HG03159 (cell line): ENCODE measurements around the gene ROMO1.

Experiments used
- ATAC-seq: cut with Tn5 transposase; IDR thresholded peaks from one replicate; pipeline ENCODE4 v1.9.1; 2021; ENCODE audit warnings: mild to moderate bottlenecking, moderate library complexity; ENCODE audit not compliant: unreplicated experiment

The ROMO1 gene

GRCh38 chr20:35699127-35699956 lies at the start of gene ROMO1, which contains the start of gene NFS1:
Gene ROMO1, plus strand, starts transcription at chr20:35699405. Its CDS starts 228 bp downstream, at chr20:35699633.
Gene NFS1, minus strand, starts transcription at chr20:35699352. Its CDS starts 64 bp downstream, at chr20:35699288.
- ATAC-seq: peak; percentile 73

DNA sequence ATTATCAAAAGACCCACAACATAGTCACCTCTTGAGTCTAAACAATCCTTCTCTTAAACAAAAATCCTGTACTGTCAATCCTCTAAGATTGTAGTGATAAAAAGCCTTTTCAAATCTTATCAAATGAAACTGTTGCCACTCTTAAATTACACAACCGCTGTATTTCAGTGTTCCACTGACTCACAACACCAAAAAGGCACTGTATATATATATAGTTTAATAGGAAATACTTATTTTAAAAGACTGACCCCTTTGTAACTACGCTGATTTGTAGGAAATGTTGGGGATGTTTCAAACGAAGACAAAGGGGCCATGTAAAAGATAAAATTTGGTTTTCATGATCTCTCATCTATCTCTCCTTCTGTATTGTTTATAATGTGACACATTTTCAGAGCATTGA lies 48.6 kb upstream of the ROMO1 start:
- ATAC-seq: no peak

GRCh38 chr20:35651958-35652357 lies 47.2 kb upstream of the ROMO1 start:
- no peak for ATAC-seq

GRCh38 chr20:35652641-35653429 lies 46.4 kb upstream of the ROMO1 start:
- no peak for ATAC-seq

DNA sequence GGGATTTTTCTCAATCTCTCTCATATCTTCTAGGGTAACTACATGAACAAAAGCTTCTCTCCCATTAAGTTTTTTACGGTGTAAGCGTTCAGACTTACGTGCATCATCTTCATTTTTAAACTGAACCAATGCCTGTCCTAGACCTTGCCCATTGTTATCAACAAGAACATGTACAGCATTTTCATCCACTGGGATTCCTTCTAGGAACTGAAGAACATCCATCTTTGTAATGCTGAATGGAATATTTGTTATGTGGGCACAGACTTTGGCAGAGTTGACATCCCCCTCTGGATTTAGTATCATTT lies 45.8 kb upstream of the ROMO1 start:
- ATAC-seq: no peak

- ATAC-seq: no peak
Observed at GRCh38 chr20:35653893-35654292, 45.3 kb upstream of the ROMO1 start.

GRCh38 chr20:35654415-35654814 lies 44.8 kb upstream of the ROMO1 start:
- ATAC-seq: no peak

GRCh38 chr20:35657271-35657670 lies 41.9 kb upstream of the ROMO1 start:
- no peak for ATAC-seq

DNA sequence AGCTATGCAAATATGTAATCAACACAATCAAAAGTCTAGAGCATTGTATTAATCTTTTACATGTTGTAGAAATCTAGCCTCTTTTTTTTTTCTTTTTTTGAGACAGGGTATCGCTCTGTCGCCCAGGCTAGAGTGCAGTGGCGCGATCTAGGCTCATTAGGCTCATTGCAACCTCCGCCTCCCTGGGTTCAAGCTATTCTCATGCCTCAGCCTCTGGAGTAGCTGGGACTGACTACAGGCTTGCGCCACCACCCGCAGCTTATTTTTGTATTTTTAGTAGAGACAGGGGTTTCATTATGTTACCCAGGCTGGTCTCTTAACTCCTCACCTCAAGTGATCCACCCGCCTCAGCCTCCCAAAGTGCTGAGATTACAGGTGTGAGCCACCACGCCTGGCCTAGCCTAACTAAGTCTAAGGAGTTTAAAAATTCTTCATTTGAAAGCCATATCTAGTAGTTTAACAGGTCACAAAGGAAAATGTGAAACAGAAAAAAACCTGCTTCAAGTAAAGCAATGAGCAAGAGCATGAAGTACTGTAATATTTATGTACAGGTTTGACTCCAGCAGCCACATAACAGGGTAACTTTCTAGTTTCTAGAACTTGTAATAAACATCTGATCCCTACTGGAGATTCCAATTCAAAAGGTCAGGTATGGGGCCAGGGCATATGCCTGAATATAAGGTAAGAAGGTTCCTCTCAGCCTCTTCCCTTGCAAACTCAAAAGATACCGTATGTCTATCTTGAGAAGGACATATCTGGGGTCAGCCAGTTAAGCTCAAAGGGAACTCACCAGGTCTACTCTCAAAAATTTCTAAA lies 38.9 kb upstream of the ROMO1 start:
- ATAC-seq: no peak

DNA sequence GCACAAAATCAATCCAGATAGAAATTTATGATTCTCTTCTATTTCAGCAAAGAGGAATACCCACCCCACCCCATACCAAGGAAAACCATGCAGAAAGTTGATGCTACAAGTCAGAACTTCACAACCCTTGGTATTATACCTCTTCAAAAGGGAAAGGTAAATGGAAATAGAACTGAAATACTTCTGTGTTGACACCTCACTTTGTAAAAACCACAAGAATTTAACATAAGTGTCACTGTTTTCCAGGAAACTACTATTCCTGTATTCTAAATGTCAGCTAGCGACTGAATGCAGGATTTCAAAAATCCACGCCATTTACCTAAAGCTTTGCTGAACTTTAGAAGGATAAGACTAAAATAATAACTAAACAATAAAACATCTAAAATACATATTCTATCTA lies 38.2 kb upstream of the ROMO1 start:
- no peak for ATAC-seq

GRCh38 chr20:35661908-35662307 lies 37.3 kb upstream of the ROMO1 start:
- no peak for ATAC-seq

DNA sequence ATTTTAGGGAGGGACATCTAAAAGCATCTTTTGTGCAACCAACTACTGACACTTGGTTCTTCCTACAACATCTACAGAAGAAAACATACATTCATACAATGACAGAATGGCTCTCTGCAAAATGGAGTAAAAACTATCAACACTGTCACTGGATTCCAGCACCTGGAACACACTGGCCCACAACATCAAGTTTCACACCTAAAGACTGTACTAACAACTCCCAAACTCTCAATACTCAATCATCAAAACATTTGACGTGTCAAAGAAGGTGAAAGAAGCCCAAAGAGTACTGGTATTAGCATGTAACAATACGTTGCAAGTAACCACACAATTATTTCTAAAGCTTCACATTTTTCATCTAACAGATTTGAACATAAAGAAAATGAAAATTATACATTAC lies 36.7 kb upstream of the ROMO1 start:
- no peak for ATAC-seq

DNA sequence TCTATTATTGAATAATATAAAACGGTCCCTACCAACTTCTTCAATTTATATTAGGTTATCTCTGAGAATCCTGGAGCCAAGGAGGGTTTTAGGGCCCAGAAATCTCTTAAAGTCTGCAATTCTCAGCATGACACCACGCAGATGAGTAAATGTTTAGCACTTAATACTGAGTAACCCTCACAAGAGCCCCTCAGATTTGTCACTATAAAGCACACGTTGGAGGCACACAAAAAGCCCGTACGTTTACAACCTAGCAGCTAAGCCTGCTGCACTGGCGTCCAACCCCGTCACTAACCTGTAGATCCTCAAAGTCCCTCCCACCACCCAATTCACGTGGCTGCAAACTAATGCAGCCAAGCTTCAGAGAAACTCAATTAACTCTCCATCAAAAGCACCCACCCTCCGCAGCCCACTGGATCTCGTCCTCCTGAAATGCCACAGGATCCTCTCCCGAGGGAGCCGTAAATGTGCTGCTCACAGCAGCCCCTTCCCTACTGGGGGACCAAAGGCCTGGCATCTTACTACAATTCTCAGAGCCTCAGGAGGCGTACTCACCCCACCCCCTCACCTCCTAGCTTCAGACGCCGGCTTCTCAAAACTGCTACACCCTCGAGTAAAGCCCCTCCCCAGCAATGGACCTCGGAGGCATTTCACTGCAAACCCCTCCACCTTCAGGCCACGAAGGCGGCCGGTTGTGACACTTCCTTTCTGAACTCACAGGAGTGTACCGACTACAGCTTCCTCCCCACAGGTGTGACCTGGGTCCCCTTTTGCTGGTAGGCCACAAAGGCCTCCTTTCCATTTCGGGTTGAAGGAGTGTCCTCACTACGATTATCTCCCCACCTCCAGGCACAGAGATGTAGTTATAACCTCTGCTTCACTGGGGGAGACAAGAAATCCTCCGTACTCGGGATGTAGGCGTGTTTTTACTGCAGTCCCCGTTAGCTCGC lies 35.4 kb upstream of the ROMO1 start:
- ATAC-seq: peak; percentile 35

DNA sequence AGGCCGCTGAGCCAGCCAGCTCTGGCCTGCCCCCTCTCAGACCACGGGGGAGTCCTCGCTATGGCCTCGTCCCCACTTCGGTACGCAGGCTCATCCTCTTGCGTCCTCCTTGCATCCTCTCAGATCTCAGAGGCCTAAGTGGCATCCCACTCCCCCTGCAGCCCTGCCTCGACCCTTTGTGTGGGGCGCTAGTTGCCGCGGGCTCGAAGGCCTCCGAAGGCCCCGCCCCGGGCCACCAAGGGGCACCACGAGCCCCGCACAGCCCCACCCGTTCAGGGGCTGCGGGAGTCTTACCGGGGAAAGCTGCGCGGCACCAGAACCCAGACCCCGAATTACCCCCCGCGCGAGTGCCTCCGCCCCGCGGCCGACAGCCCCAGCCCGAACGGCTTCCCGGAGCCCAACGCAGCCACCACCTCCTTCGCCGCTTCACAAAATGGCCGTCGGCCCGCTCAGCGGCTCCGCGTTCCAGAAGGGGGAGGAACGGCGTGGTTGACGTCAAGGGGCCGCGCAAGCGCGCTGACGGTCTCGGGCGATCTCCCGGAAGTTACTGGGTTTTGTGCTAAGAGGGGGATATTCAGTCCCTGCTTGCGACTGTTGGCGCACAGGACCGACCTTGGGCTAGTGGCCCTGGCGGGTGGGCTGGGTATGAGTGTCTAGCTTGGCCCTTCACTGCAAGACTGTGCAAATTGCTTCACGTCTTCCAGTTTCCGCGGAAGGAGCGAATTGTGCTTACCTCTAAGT lies 34.6 kb upstream of the ROMO1 start, which contains the start of the genes CPNE1 and RBM12:
TSS of gene CPNE1 (minus strand) at position 435 of the 741 bp plus-strand sequence. CDS start 31,977 bp downstream, outside the sequence.
TSS of gene RBM12 (minus strand) at position 435 of the 741 bp plus-strand sequence. CDS start 9,578 bp downstream, outside the sequence.
- ATAC-seq: peak; percentile 78

DNA sequence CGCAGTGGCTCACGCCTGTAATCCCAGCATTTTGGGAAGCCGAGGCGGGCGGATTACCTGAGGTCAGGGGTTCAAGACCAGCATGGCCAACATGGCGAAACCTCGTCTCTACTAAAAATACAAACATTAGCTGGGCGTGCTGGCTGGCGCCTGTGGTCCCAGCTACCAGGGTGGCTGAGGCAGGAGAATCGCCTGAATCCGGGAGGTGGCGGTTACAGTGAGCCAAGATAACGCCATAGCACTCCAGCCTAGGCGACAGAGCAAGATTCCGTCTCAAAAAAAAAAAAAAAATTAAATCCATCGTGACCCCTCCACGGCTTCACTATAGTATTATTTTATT lies 33.3 kb upstream of the ROMO1 start:
- no peak for ATAC-seq

DNA sequence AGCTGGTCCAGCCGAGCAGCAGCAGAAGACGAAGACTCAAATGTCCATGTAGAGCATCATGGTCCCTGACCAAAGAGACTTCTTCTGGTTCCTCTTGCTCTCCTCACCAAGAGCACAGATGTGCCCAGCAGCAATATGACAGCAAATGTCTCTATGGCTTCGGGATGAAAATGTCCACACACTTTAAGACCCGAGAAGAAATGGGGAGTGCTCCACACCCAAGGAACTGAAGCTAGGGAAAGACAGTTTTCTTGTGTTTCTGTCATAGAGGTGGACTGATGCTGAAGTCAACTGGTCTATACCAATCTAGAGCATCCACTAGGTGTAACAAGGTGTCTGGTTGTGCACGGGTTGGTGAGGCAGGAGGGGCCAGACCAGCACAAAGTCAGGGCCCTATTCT lies 30.0 kb upstream of the ROMO1 start:
- ATAC-seq: no peak

- ATAC-seq: no peak
Observed at GRCh38 chr20:35669681-35670080, 29.5 kb upstream of the ROMO1 start.

GRCh38 chr20:35673884-35674283 lies 25.3 kb upstream of the ROMO1 start:
- ATAC-seq: no peak

DNA sequence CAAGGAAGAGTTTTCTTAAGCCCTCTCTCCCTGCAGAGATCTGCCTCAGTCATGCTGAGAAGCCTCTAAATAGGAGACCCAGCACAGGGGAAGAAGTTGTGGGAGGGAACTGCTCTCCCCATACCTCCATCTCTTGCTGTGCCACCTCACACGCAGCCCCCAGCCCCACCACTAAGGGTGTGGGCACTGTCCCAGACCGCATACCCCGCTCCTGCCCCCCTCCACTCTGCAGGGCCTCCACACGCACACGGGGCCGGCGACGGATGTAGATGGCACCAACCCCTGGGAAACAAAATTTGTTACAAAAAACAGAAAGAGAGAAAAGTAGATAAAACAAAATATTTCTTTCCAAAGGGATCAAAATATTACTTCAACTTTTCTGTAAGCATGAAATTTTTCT lies 24.3 kb upstream of the ROMO1 start:
- no peak for ATAC-seq
